DOHH2 (cell line): ENCODE results near the gene MLKL.

Source experiments
- H3F3A ChIP-seq: fragments of 200-600 bp; sonication (generic), shearing (Covaris generic); 2 replicates; pipeline ENCODE4 v1.6.0; 2016; ENCODE audit warnings: antibody characterized with exemption, mild to moderate bottlenecking; ENCODE audit not compliant: control insufficient read depth, insufficient read depth
- H3K27ac ChIP-seq: fragments of 200-600 bp; sonication (generic); 2 replicates; pipeline ENCODE4 v1.5.1; 2014; ENCODE audit warnings: low read depth, mild to moderate bottlenecking, low read length, moderate library complexity
- H3K27me3 ChIP-seq: fragments of 200-600 bp; sonication (generic); 2 replicates; pipeline ENCODE4 v1.6.1; 2014; ENCODE audit warnings: mild to moderate bottlenecking, low read length, mixed read lengths; ENCODE audit not compliant: control insufficient read depth
- H3K36me3 ChIP-seq: fragments of 200-600 bp; sonication (generic); 2 replicates; pipeline ENCODE4 v1.6.1; 2014; ENCODE audit warnings: mild to moderate bottlenecking, low read length, moderate library complexity, mixed read lengths; ENCODE audit not compliant: control insufficient read depth
- H3K4me1 ChIP-seq: fragments of 200-600 bp; sonication (generic); 2 replicates; pipeline ENCODE4 v1.6.1; 2014; ENCODE audit warnings: mild to moderate bottlenecking, low read length, mixed read lengths; ENCODE audit not compliant: control insufficient read depth
- H3K4me2 ChIP-seq: fragments of 200-600 bp; sonication (generic); 2 replicates; pipeline ENCODE4 v1.6.0; 2014; ENCODE audit warnings: mild to moderate bottlenecking, low read length, moderate library complexity
- H3K4me3 ChIP-seq: fragments of 200-600 bp; sonication (generic); 2 replicates; pipeline ENCODE4 v1.5.1; 2014; ENCODE audit warnings: mild to moderate bottlenecking, low read length, mixed read lengths
- H3K79me2 ChIP-seq: fragments of 200-600 bp; sonication (generic); 2 replicates; pipeline ENCODE4 v1.6.1; 2014; ENCODE audit warnings: mild to moderate bottlenecking, low read length, mixed read lengths; ENCODE audit not compliant: control insufficient read depth
- H3K9me2 ChIP-seq: fragments of 200-600 bp; sonication (generic); replicated peaks from 2 replicates; pipeline ENCODE4 v1.6.1; 2014; ENCODE audit warnings: mild to moderate bottlenecking, low read length, mixed read lengths; ENCODE audit not compliant: control insufficient read depth
- H3K9me3 ChIP-seq: fragments of 200-600 bp; sonication (generic); 2 replicates; pipeline ENCODE4 v1.6.1; 2014; ENCODE audit warnings: antibody characterized with exemption, low read length, mixed read lengths; ENCODE audit not compliant: control insufficient read depth, insufficient read depth
- H4K20me1 ChIP-seq: fragments of 200-600 bp; sonication (generic); 2 replicates; pipeline ENCODE4 v1.6.0; 2014; ENCODE audit warnings: low read depth, mild to moderate bottlenecking, antibody characterized with exemption, low read length, moderate library complexity; ENCODE audit not compliant: control insufficient read depth, insufficient read depth
- EZH2phosphoT487 ChIP-seq: fragments of 200-600 bp; sonication (generic); IDR thresholded peaks from 2 replicates; pipeline ENCODE4 v1.6.1; 2017; ENCODE audit warnings: borderline replicate concordance, mild to moderate bottlenecking, antibody characterized with exemption, low read length, moderate library complexity, mixed read lengths
- TF ChIP-seq, protein P1 (sequence below): fragments of 200-600 bp; sonication (generic); IDR thresholded peaks from one replicate; pipeline ENCODE4 v1.5.1; 2014; ENCODE audit warnings: antibody characterized with exemption, mild to moderate bottlenecking, low read depth, low read length; ENCODE audit not compliant: poor library complexity, severe bottlenecking

Gene MLKL

DNA sequence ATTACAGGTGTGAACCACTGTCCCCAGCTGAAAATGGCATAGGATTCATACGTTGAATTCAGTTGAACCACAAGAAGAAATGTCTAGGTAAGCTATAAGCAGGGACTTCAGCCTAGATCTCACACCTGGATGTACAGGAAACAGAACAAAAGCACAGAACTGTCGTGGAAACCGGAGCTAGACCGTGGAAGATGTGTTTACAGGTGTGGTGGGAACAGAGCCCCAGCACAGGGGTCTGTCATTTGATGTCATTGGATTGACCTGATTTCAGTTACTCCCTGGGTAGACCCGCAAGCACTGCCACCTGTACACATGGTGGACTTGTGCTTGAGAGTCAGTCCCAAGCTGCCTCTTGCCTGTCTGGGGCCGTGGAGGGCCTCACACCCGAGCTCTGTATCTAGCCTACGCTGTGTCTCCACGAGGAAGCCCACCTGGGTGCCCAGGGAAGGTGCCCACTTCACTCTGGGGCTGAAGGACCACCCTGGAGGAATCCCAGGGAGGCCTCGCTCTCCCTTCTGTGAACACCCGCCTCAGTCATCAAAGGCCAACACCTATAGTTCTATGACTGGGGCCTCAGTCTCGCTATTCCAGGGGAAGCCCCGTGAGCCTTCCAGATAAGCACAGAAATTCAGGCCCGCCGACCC, 32.2 kb upstream of the MLKL start:
- Histone ChIP-seq H3K4me3 (no peak overlapping the region), H3K9me3 (no peaks in the 10 kb centered on the region), H3K4me1 (no peaks in the 10 kb centered on the region)

DNA sequence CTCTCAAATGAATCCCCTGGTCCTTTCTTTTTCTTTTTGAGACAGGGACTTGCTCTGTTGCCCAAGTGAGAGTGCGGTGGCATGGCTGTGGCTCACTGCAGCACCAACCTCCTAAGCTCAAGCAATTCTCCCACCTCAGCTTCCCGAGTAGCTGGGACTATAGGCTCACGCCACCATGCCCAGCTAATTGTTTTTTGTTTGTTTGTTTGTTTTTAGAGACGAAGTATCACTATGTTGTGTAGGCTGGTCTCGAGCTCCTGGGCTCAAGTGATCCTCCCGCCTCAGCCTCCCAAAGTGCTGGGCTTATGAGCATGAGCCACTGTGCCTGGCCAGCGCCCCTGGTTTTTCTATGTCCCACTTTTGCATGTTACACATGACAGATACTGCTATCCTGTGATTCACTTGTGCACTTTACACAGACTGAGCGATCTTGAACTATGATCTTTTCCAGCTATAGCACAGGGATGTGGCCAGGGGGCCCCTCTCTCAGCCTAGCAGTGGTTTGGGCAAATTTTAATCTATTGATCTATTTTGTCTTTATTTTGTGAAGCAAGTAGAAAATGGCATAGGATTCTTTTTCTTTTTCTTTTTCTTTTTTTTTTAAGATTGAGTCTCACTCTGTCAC, 31.3 kb upstream of the MLKL start:
- Histone ChIP-seq H3K4me1 (no peaks in the 10 kb centered on the region), H3K36me3 (no peaks in the 10 kb centered on the region), H3K27me3 (no peaks in the 10 kb centered on the region), H3K4me2 (no peak overlapping the region), H3F3A (no peaks in the 10 kb centered on the region), H3K4me3 (no peak overlapping the region), H3K9me2 (no peaks in the 10 kb centered on the region), H4K20me1 (no peaks in the 10 kb centered on the region), H3K79me2 (no peaks in the 10 kb centered on the region), H3K9me3 (peaks cover 5% of the 10 kb centered on the region), H3K27ac (no peak overlapping the region)
- TF ChIP-seq, protein P1, sequence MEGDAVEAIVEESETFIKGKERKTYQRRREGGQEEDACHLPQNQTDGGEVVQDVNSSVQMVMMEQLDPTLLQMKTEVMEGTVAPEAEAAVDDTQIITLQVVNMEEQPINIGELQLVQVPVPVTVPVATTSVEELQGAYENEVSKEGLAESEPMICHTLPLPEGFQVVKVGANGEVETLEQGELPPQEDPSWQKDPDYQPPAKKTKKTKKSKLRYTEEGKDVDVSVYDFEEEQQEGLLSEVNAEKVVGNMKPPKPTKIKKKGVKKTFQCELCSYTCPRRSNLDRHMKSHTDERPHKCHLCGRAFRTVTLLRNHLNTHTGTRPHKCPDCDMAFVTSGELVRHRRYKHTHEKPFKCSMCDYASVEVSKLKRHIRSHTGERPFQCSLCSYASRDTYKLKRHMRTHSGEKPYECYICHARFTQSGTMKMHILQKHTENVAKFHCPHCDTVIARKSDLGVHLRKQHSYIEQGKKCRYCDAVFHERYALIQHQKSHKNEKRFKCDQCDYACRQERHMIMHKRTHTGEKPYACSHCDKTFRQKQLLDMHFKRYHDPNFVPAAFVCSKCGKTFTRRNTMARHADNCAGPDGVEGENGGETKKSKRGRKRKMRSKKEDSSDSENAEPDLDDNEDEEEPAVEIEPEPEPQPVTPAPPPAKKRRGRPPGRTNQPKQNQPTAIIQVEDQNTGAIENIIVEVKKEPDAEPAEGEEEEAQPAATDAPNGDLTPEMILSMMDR = no peak
- TF ChIP-seq EZH2phosphoT487 = no peak

More for the DNA sequence above, 32.2 kb upstream of the MLKL start:
- H3K36me3 ChIP-seq = no peaks in the 10 kb centered on the region
- H3K9me2 ChIP-seq = no peaks in the 10 kb centered on the region
- H4K20me1 ChIP-seq = no peaks in the 10 kb centered on the region
- TF ChIP-seq, protein P1 = no peak
- no peak for TF ChIP-seq EZH2phosphoT487
- H3K79me2 ChIP-seq = no peaks in the 10 kb centered on the region
- H3K4me2 ChIP-seq = no peak overlapping the region
- H3K27ac ChIP-seq = no peak overlapping the region
- H3K27me3 ChIP-seq = no peaks in the 10 kb centered on the region
- H3F3A ChIP-seq = no peaks in the 10 kb centered on the region

DNA sequence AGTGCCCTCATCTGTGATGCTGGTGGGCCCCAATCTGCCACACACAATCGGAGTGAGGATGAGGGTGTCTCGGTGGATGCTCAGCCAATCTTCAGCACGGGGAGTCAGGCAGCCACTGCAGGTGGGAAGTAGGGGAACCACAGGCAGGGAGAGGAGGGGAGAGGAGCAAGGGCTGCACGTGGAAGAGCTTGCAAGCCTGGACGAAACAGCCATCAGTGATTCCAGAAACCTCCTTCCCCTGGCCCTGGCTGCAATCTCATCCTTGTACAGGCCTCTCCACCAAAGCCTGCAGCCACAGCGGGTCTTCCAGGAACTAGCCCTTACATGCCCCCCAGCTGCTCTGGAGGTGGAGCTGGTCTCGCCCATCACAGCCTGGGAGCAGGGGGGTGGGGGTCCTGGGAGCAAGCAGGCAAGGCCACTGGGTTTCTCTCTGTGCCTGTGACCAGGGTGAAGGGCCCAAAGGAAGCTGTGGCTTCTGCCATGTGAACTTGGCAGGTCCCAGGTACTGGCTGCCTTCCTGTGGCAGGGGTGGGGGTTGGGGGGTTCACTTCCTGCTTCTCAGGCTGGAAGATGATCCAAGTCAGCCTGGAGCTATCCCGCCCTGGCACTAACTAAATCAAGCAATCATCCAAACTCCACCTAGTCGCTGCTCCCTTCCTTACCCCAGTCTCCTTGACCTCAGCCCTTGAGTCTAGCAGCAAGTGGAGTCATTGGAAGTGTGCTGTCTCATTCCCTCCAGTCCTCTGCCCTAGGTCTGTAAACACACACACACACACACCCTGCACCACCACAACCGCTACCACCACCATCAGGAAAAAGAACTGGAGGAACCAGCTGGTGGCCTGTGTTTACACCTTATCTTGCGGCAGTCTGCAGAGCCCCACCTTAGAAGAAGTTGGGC, 29.4 kb upstream of the MLKL start:
- H4K20me1 ChIP-seq = no peaks in the 10 kb centered on the region
- no peaks in the 10 kb centered on the region for H3K4me1 ChIP-seq
- peaks cover 10% of the 10 kb centered on the region for H3K9me3 ChIP-seq
- no peaks in the 10 kb centered on the region for H3K36me3 ChIP-seq
- H3K9me2 ChIP-seq = no peaks in the 10 kb centered on the region
- no peaks in the 10 kb centered on the region for H3K27me3 ChIP-seq
- TF ChIP-seq, protein P1 = no peak
- no peak for TF ChIP-seq EZH2phosphoT487
- H3K4me3 ChIP-seq = no peak overlapping the region
- H3K79me2 ChIP-seq = no peaks in the 10 kb centered on the region
- H3K27ac ChIP-seq = no peak overlapping the region
- no peaks in the 10 kb centered on the region for H3F3A ChIP-seq
- H3K4me2 ChIP-seq = no peak overlapping the region
